ENCODE results near the gene ORAI1. TPM values are rescaled to one million over a fixed set of nuclear protein-coding genes. Genes with fewer than 3 reads are reported as not detected.
"Not testable (repeated sequence)": the region's sequence is repeated elsewhere in the genome, so short reads cannot be mapped to it uniquely, and the experiment has no call there.

Gene ORAI1
- total RNA-seq, 1 experiment from 2014 or later: 16.9 TPM

GRCh38 chr12:121668750-121669520 is 42.6 kb downstream of the ORAI1 start:
- in situ Hi-C loops (cut with HindIII; ENCODE audit: low pct_unique_long_range_greater_than_20kb, low sequenced_read_pairs): no loop called here
- DNase-seq (ENCODE audit: low read depth, low spot score): peak; percentile 56

GRCh38 chr12:121669521-121669900 is 43.2 kb downstream of the ORAI1 start, which contains the start of gene MORN3:
Gene MORN3, minus strand, starts transcription at chr12:121669654. Its CDS starts 171 bp downstream, at chr12:121669483.
- DNase-seq (ENCODE audit: low read depth, low spot score): no peak

GRCh38 chr12:121673013-121673511 is 46.7 kb downstream of the ORAI1 start:
- in situ Hi-C loops (cut with HindIII; ENCODE audit: low pct_unique_long_range_greater_than_20kb, low sequenced_read_pairs): no loop called here
- peak; percentile 33 for DNase-seq (ENCODE audit: low read depth, low spot score)

More at GRCh38 chr12:121669521-121669900, 43.2 kb downstream of the ORAI1 start, which contains the start of gene MORN3:
- in situ Hi-C loops (cut with HindIII; ENCODE audit: low pct_unique_long_range_greater_than_20kb, low sequenced_read_pairs): no loop called here

GRCh38 chr12:121676190-121676589 is 49.9 kb downstream of the ORAI1 start:
- in situ Hi-C loops (cut with HindIII; ENCODE audit: low pct_unique_long_range_greater_than_20kb, low sequenced_read_pairs): no loop called here

GRCh38 chr12:121678305-121678704 is 52.0 kb downstream of the ORAI1 start:
- in situ Hi-C loops (cut with HindIII; ENCODE audit: low pct_unique_long_range_greater_than_20kb, low sequenced_read_pairs): no loop called here
- DNase-seq (ENCODE audit: low read depth, low spot score): no peak

More at GRCh38 chr12:121676190-121676589, 49.9 kb downstream of the ORAI1 start:
- no peak for DNase-seq (ENCODE audit: low read depth, low spot score)

GRCh38 chr12:121678716-121679300 is 52.5 kb downstream of the ORAI1 start:
- in situ Hi-C loops (cut with HindIII; ENCODE audit: low pct_unique_long_range_greater_than_20kb, low sequenced_read_pairs): no loop called here
- DNase-seq (ENCODE audit: low read depth, low spot score): no peak

GRCh38 chr12:121679661-121680197 is 53.4 kb downstream of the ORAI1 start:
- DNase-seq (ENCODE audit: low read depth, low spot score): peak; percentile 49
- in situ Hi-C loops (cut with HindIII; ENCODE audit: low pct_unique_long_range_greater_than_20kb, low sequenced_read_pairs): not testable (repeated sequence)

GRCh38 chr12:121688966-121689365 is 62.6 kb downstream of the ORAI1 start:
- no peak for DNase-seq (ENCODE audit: low read depth, low spot score)
- in situ Hi-C loops (cut with HindIII; ENCODE audit: low pct_unique_long_range_greater_than_20kb, low sequenced_read_pairs): no loop called here

GRCh38 chr12:121689430-121689829 is 63.1 kb downstream of the ORAI1 start:
- in situ Hi-C loops (cut with HindIII; ENCODE audit: low pct_unique_long_range_greater_than_20kb, low sequenced_read_pairs): no loop called here
- DNase-seq (ENCODE audit: low read depth, low spot score): no peak

Small RNA genes within 50 kb of the gene (small RNA-seq; reads per million reads assigned to genes)
- gene RNU6-1004P: 0 reads per million in 2 experiments

Other genes starting within 250 kb of the ORAI1 start
- gene RNF34, start 226.4 kb upstream of the ORAI1 start, total RNA-seq (2014; rRNA removed; shearing (Covaris generic)): 52.9 and 62.5 TPM in 2 replicates
- gene KDM2B, start 45.5 kb upstream of the ORAI1 start, total RNA-seq (2014; rRNA removed; shearing (Covaris generic)): 24.4 and 30.4 TPM in 2 replicates
- gene MORN3, start 43.1 kb downstream of the ORAI1 start, total RNA-seq (2014; rRNA removed; shearing (Covaris generic)): 0.13 TPM in 1 of 2 replicates, not detected in the other
- gene TMEM120B, start 86.2 kb downstream of the ORAI1 start, total RNA-seq (2014; rRNA removed; shearing (Covaris generic)): 13.6 and 14.2 TPM in 2 replicates
- 5.3 and 5.7 TPM in 2 replicates for gene RHOF, start 167.2 kb downstream of the ORAI1 start, total RNA-seq (2014; rRNA removed; shearing (Covaris generic))
- gene SETD1B, start 177.5 kb downstream of the ORAI1 start, total RNA-seq (2014; rRNA removed; shearing (Covaris generic)): 2.0 TPM in 2 replicates
- not detected in 2 replicates for gene HPD, start 232.3 kb downstream of the ORAI1 start, total RNA-seq (2014; rRNA removed; shearing (Covaris generic))

Data from SK-MEL-5 (cell line).